ENCODE data around the gene LRRIQ1.
"Not testable (repeated sequence)": the region's sequence is repeated elsewhere in the genome, so short reads cannot be mapped to it uniquely, and the experiment has no call there.

LRRIQ1 gene, protein sequence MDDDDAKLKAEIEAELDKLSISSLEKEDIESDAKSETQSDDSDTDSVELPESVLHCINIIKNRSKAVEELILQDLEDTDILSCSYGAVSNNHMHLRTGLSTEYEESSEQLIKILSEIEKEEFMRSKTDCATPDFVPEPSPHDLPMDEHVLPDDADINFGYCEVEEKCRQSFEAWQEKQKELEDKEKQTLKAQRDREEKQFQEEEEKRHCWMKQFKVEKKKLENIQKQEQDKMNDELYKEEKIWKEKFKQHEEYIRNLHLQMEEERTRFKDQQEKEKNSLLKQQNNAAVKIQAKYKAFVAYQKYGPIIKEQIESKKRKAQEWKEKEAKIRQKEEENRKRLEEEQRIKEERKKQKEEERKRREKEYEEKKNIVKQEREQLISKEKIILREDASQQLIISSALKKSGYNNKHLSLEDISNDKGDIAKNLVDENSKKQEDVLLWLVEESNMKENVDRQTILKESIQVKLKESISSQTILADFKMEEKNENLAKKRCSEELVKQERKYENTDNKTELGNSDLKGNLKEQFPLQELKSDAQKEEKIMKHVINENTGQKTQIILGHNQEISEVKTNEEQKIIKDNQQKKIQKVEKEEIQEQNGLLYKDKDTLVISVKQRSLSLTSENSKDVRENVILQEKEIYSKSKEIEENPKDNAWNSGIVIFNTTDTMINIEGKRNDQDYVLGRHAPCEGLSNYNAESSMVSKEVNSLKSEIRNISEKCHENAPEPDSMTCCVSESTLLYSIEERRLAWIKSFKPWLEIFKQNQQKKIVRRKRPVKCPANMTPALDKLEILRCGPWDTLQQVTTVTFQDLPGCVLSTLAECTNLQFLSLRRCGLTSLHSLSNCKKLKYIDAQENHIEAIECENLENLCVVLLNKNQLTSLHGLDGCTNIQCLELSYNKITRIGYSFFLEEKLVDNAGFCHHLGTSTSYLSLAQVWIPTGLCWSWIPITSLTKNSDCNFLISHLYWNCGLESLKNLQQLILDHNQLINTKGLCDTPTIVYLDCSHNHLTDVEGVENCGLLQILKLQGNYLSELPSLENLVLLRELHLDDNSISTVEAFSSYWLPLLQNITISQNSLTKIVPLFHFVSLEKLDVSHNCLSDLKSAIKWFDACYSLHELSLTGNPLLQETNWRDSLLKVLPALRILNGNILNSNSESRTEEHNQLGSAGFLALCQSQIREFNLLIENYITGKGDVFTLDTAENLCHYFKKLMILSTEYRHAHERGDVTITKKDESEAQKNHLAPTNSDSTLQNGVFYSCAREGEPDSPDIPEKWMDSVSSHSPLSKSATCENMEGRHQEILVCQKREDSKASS (N-terminal part only)

DNA sequence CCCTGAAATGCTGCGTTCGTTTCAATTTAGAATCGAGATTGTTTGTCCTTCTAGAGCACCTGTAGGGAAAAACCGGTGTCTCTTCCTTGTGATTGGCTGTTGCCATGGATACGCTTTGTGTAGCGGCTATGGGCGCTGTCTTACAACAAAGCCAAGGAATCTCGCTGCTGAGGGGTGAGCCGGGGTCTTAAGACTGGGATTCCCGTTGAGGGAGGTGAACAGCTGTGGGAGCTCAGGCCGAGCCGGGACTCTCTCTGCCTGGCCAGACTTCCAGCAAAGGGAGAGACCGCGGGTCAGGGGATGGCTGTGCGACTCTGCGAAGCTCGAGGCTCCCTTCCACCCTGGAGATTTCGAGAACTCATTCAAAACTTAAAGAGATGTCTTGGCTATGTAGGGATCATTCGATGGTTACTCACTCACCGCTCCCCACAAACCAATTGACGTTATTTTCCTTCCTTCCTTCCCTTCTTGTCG, at the start of gene LRRIQ1, which contains the start of gene TSPAN19:
Gene LRRIQ1 (plus strand): TSS at position 118 of the 474 bp plus-strand sequence. CDS start 1,826 bp downstream, outside the sequence.
Gene TSPAN19 (minus strand): TSS at position 44 of the 474 bp plus-strand sequence. CDS start 6,331 bp downstream, outside the sequence.
- DNase-seq = peak; percentile 89

DNA sequence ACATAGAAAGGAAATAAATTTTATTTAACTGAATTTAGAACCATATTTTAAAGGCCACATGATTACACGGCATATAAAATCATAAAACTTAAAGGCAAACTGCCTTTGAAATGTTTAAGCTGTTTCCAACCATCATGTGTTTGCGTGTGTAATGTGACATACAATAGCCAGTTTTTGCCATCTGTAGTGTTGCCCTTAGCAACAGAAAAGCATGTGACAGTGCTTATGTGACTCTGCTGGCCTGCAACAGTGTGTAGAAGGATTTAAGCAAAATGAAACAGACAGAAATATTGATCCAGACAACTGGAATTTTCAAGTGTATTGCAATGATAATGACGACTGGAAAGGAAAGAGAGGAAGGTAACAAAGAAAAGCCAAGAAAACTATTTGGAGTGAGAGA, 49.6 kb upstream of the LRRIQ1 start:
- DNase-seq = no peak

DNA sequence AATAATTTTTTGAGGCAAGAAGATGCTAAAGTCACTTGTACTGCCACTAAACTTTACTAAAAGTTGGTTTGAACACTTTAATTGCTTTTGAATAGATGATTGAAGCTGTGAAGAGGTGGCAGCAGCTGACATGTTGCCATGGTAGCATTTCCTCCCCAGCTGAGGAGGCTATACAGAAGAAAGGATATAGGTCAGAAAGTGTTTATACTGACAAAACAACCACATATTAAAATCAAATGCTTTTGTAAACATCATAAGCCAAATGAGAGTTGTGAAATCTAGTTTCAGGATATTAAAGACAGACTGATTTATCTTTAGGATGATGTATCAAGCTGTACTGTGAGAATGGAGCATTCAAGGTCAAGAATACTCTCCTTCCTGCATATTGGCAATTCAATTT, 41.7 kb upstream of the LRRIQ1 start:
- no peak for DNase-seq

DNA sequence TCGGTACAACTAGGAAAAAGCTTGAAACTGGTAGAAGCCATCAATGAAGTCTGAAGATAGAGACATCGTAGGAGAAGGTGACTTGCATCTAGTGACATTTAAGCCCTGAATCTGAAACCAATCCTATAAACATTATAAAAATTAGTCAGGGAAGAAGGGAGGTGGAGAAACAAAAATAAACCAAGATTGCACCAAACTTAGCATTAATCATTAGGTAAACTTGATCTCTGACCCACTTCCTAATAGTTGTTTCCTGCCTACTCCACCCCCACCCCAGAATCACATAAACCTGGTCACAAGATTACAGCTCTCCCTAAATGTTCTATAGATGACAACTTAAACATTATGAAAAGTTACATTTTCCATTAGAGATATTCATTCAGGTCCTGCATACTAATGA, 40.5 kb upstream of the LRRIQ1 start:
- DNase-seq = no peak

DNA sequence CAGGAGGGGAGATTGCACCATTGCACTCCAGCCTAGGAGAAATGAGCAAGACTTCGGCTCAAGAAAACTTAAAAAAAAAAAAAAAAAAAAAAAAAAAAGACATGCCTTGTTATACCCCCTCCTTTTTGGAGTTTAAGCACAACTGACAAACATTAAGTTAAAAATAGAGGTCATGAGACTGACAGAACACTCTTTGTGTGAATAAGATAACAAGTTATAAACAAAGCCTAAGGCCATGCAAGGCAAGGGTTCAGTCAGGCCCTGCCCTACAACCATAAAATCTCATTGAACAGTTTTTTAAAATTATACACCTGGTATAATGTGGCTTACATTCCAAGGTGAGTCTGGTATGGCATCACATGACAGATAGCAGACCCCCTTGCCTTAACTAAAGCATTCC, 39.4 kb upstream of the LRRIQ1 start:
- DNase-seq = no peak

DNA sequence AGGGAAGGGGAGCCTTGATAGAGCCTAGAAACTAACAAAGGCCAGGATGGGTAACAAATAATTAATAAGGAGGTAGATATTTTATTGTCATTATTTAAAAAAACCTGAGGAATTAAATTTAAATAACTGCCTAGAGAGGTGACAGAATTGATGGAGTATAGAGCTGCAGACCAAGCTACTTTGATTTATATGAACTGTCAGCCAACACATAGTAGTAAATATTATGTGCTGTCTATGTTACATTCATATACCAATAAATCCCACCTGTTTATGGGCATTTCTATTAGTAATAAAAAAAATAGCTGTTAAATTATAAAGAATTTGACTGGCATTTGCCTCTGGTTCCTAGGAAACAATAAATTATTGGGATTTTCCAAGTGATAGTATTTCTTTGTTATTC, 37.8 kb upstream of the LRRIQ1 start:
- DNase-seq = no peak

DNA sequence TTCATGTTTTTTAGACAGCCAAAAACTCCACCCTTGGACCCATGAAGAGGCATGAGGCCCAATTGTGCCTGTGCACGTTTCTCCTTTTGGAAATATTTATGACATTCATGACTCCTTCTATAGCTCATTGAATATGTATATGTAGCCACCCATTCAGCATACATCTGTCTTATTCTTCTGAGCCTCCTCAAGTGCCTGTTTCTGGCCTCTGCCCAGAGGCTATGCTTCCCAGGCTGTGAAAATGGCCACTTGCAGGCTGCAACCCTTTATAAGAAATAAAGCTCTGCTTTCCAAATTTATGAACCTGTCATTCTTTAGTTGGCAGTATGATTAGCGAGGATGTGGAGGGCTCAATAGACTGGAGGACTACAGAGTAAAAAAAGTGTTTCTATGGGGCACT, 35.4 kb upstream of the LRRIQ1 start:
- DNase-seq = no peak

DNA sequence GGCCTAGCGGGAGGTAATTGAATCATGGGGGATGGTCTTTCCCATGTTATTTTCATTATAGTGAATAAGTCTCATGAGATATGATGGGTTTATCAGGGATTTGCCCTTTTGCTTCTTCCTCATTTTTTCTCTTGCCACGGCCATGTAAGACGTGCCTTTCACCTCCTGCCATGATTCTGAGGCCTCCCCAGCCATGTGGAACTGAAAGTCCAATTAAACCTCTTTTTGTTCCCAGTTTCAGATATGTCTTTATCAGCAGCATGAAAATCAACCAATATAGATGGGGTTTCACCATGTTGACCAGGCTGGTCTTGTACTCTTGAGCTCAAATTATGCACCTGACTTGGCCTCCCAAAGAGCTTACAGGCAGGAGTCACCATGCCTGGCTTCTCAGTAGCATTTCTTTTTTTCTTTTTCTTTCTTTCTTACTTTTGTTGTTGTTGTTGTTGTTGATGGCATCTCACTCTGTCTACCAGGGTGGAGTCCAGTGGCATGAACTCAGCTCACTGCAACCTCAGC, 33.3 kb upstream of the LRRIQ1 start:
- DNase-seq = no peak

DNA sequence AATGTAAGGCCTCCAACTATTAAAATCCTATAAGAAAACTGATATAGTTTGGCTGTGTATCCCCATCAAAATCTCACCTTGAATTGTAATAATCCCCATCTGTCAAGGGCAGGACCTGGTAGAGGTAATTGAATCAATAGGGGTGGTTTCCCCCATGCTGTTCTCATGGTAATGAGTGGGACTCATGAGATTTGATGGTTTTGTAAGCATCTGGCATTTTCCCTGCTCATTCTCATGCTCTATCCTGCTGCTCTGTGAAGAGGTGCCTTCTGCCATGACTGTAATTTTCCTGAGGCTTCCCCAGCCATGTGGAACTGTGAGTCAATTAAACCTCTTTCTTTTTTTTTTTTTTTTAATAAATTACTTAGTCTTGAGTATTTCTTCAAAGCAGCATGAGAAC, 31.9 kb upstream of the LRRIQ1 start:
- no peak for DNase-seq

DNA sequence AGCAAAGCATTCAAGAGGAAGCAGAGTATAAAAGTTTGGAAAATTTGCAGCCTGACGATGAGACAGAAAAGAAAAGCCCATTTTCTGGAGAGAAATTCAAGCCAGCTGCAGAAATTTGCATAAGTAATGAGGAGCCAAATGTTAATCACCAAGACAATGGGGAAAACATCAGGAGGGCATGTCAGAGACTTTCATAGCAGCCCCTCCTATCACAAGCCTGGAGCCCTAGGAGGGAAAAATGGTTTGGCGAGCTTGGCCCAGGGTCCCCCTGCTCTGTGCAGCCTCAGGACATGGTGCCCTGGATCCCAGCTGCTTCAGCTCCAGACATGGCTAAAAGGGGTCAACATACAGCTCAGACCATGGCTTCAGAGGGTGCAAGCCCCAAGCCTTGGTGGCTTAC, 31.1 kb upstream of the LRRIQ1 start:
- not testable (repeated sequence) for DNase-seq

DNA sequence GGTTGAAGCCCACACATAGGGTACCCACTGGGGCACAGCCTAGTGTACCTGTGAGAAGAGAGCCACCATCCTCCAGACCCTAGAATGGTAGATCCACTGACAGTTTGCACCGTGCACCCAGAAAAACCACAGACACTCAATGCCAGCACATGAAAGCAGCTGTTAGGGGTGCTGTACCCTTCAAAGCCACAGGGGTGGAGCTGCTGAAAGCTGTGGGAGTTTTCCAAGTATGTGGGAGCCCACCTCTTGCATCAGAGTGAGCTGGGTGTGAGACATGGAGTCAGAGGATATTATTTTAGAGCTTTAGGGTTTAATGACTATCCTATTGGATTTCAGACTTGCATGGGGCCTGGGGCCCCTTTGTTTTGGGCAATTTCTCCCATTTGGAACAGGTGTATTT, 30.5 kb upstream of the LRRIQ1 start:
- no peak for DNase-seq

DNA sequence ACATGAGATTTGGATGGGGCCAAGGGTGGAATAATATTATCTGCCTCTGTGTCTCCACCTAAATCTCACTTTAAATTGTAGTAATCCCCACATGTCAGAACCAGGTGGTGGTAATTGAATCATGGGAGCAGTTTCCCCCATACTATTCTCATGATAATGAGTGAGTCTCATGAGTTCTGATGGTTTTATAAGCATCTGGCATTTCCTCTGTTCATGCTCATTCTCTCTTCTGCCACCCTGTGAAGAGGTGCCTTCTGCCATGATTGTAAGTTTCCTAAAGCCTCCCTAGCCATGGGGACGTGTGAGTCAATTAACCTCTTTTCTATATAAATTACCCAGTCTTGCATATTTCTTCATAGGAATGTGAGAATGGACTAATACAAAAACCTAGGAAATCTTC, 29.9 kb upstream of the LRRIQ1 start:
- no peak for DNase-seq

DNA sequence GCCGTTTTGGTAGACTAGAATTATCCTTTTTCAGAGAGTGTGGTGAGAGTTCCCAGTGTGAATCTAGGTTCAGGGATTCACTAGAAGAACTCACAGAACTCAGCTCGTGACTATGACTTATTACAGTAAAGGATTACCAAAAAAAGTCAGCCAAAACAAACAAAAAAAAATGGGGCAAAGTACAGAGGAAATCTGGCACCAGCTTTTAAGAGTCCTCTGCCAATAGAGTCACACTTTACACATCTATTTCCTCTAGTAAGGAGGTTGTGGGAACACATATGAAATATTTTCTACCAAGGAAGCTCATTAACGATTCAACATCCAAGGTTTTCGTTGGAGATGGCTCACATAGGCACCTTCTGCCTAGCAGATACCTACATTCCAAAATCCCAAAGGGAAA, 28.3 kb upstream of the LRRIQ1 start:
- DNase-seq = peak; percentile 3

DNA sequence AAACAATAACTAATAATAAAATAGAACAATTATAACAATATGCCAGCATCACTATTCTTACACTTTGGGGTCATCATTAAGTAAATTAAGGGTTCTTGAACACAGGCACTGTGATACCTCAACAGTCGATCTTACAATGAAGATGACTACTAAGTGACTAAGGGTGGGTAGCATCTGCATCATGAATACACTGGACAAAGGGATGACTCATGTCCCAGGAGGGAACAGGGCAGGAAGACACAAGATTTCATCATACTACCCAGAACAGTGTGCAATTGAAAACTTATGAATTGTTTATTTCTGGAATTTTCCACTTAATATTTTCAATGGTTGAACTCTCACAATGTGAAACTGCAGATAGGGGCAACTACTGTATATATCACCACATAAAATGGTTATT, 19.7 kb upstream of the LRRIQ1 start:
- DNase-seq = peak; percentile 94

DNA sequence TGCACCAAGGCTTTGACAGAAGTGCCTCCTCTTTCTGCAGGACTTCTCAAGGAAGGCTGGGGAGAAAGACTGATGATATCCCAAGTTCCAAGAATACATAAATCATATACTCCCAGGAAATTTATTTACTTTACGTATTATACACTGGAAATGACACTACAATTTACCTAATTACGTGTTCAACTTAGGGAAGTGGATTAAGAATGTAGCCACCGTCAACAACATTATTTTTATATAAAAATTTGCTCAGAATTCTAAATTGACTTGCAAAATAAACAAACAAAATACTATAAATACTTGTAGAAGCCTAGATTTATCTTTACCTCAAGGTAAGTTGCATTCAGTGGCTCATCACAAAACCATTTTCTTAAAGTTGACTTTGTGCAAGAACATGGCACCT, 19.0 kb upstream of the LRRIQ1 start:
- no peak for DNase-seq

DNA sequence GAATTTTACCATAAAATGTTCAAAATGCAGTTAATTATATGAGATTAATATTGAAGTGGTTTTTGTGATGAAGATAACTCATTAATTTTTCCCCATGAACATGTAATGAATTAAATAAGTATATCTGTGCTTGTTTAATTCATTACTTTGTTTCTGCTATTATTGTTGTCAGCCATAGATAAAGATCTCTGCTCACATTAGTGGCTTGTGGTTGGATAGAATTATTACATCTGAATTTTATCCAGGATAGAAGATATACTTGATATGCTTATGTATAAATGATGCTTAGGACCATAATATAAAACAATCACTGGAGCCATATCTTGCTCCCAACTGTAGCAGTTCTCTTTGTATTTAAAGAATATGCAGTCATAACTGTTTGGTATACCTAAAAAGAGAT, 18.5 kb upstream of the LRRIQ1 start:
- DNase-seq = no peak

DNA sequence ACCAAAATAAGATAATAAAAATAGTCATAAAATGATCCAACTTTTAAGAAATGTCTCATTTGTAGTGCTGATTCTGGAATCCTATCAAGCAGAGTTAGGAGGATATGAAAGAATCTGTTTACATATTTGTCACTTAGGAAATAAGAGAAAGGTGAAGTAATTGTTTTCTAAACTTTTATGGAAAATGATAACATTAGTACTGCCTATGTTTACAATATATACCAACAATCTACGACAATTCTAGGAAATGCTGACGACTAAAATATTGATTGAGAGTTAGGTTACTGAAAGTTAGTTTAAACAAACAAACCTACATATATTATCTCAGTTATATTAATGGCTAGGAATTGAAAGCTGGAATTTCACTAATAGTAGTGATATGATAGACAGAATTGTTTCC, 18.1 kb upstream of the LRRIQ1 start:
- DNase-seq = no peak

DNA sequence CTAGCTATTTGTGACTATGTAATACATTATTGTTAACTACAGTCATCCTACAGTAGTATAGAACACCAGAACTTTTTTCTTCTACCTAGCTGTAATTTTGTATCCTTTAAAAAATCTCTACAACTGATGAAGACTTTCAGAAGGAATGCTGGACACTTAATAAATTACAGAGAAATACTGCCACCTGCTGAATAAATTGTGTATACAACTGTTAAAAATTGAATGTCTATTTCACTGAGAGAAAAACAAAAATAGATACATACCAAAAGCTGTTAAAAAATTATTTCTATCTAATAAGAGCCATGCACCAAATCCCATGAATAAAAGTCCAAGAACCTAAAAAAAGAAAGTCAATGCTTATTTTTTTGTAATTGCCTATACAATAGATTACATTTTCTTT, 6.7 kb upstream of the LRRIQ1 start:
- peak; percentile 31 for DNase-seq

DNA sequence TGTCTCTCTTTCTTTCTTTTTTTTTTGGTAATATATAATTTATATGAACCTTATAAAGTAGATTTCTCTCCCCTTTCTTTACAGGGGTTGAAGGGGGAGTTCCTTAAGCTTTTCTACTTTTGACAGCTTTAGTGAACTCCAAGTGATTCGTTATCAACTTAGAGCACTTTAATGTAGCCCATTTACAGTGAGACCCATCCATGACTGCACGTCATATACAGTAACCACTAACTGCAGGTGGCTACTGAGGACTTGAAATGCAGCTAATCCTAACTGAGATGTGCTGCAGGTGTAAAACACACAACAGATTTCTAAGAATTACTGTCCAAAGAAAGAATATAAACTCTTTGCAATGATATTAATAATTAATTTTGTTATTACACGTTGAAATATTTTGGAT, 582 bp downstream of the LRRIQ1 start:
- no peak for DNase-seq

DNA sequence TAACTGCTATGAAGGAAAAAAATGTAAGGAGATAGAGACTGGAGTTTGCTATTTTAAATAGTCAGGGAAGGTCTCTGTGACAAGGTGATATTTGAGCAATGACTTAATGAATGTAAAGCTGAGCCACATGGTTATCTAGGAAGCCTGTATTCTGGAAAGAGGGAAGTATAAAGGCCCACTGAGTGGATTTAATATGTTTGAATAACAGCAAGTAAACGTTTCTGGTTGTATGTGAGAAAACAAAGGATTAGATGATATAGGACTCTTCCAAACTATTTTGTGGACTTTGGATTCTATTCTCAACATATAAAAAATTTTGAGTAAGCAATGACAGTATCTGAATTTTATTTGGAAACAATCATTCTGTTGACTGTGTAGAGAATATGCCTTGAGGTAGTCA, 5.2 kb downstream of the LRRIQ1 start:
- DNase-seq = no peak

DNA sequence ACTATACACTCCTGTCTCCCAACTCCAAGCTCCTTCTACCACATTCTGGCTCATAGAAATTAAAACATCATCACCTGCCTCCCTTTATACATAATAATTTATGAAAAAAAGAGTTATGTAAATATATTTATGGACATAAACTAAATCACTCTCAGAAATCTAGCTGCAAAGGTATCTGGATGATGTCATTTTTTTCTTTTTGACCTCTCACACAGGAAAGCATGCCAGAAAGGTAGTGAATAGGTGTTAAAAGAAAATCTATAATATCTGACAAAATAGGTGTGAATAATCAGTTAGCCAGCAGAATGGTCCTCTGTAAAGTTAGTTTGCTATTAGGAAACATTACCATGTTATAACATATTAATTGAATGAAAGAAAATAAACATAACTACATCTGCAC, 7.7 kb downstream of the LRRIQ1 start:
- no peak for DNase-seq

DNA sequence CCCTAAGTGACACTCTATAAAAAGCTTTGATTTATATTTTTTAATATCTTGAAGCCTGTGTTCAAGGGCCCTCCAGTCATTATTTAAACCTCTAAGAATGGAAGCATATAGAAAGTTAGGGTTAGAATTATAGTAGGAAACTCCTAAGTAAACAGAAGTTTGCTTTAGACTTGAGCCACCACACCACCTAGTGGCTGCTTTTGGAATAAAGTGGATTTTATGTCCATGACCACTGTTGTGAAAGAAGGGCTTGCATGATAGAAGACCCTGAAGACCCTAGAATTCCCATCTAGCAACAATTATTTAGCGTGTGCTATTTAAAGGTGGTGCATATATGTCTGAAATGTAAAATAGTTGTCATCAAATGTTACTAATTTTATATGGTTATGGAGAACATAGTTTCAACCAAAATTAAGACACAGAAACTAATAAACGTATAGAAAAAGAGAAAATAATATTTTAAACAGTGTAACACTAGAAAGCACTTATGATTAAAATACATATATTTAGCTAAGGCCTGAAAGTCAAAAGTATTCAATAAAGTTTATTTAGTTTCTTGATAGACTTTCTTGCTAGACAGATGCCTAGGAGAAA, 21.3 kb downstream of the LRRIQ1 start:
- DNase-seq = peak; percentile 41
